EH (cell line): ENCODE measurements around the gene TMEM225B.
A peak's percentile ranks its signal among the peaks of the same experiment; 100 is the strongest.
"Not testable (repeated sequence)": the region's sequence is repeated elsewhere in the genome, so short reads cannot be mapped to it uniquely, and the experiment has no call there.

Source experiments
- DNase-seq: peaks from one replicate; pipeline ENCODE4 v3.0.0-alpha.2; 2015; ENCODE audit warnings: low read depth

Gene TMEM225B

DNA sequence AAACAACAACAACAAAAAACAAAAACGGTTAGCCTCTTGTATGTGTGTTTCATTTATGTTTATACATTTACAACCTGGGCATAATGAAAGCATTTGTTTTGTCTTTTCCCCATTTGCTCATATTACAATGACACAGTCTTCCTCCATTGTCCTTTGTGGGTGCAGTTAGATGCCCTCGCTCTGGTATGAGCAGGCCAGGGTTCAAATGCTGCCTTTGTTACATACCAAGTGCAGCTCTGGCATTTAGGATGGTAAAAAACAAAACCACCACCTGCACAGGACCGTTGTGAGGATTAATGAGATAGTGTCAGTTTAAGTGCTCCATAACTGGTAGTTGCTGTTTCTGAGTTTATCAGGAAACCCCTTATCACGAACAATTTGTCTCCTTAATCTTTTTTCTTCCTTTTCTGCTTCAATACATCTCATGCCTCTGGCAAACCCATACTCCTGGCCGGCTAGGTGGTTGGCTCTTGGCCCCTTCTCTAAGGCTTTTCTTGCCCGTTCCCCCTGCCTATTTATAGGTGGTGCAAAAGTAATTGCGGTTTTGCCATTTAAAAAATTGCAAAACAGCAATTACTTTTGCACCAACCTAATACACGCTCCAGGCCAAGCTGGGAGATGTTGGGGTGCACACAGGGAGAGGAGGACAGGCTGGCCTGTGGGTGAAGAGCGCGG lies 18.6 kb upstream of the TMEM225B start:
- no peak for DNase-seq

DNA sequence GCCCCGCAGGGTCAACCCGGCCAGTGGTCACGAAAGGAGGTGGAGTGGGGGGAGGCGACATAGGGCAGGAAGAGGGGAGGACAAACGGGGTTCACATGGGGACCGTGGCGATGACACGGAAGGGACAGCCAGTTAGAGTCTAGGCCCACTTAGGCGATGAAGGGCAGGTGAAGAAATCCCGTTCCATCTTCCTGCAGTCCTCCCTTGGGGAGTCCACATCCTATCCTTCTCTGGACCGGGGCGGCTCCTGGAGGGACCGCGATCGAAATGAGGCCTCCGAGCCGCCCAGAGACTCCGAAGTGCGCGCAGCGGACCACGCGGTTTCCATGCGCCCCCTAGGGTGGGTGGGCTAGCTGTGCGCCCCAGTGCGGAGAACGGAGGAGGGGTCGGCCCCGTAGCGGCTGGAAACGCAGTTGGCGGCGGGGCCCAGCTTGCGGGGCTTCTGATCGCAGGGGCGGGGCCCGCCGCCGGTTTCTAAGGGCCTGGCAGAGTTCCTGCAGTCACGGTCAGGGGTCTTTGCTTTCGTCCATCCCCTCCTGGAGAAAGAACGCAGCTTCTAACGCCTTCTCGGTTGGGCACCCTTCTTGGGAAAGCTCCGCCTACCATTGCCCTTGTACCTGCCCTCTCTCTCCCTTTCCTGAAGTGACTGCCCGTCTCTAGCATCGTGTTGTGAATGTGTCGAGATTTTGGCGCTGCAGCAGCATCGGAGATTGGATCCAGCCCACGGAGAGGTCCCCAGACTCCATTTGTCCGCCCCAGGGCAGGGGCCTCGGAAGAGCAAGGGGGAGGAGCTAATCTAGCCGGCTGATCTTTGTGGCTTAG lies 17.9 kb upstream of the TMEM225B start:
- peak; percentile 44 for DNase-seq

DNA sequence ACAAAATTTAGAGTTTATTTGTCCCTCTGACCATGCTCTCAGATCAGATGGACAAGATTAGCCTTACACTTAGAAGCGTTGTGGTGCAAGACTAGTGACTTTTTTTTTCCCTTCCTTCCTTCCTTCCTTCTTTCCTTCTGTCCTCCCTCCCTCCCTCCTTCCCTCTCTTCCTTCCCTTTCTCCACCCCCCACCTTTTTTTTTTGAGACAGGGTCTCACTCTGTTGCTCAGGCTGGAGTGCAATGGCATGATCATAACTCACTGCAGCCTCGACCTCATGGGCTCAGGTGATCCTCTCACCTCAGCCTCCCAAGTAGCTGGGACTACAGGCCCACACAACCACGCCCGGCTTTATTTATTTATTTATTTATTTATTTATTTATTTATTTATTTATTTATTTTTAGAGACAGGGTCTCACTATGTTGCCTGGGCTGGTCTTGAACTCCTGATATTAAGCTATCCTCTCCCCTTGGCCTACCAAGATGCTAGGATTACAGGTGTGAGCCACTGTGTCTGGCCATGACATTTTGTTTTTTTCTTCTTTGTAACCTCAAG lies 17.2 kb upstream of the TMEM225B start:
- not testable (repeated sequence) for DNase-seq

DNA sequence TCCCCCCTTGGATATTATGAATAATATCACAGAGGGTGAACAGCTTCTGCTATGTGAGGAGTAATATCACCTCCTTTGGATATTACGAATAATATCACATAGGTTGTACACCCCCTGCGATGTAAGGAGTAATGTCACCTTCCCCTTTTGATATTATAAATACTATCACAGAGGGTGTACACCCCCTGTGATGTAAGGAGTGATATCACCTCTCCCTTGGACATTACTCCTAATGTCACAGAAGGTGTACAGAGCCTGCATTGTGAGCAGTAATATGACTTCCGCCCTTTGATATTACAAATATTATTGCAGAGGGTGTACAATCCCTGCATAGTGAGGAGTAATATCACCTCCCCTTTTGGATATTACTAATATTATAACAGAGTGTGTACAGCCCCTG lies 9.2 kb upstream of the TMEM225B start:
- no peak for DNase-seq

DNA sequence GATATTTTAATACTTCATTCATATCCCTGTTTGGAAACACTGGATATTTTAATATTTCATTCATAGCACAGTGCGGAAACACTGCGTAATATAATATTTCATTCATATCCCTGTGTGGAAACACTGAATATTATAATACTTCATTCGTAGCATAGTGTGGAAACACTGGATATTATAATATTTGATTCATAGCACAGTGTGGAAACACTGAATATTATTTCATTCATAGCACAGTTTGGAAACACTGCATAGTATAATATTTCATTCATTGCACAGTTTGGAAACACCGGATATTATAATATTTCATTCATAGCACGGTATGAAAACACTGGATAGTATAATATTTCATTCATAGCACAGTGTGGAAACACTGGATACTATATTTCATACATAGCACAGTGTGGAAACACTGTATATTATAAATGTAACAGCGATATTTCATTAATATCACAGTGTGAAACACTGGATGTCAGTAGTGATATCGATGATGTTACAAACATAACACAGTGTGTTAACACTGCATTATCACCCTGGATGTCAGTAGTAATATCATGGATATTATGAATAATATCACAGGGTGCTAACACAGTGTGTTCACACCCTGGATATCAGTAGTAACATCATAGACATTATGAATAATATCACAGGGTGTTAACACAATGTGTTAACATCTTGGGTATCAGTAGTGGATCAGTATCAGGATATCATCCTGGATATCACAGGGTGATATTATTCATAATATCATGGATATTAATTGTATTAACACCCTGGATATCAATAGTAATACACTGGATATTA lies 2.9 kb upstream of the TMEM225B start:
- no peak for DNase-seq

DNA sequence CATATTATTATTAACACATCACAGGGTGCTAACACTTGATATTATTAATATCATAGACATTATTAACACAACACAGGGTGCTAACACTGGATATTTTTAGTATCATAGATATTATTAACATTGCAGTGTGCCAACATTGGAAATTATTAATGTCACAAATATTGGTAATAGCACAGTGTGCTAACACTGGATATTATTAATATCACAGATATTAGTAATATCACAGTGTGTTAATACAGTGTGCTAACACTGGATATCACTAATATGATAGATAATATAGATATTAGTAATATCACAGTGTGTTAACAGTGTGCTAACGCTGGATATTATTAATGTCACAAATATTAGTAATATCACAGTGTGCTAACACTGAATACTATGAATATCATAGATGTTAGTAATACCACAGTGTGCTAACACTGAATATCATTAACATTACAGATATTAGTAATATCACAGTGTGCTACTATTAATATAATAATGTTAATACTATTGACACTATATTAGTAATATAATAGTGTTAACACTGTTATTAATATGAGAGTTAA lies 1.6 kb upstream of the TMEM225B start:
- DNase-seq = no peak

DNA sequence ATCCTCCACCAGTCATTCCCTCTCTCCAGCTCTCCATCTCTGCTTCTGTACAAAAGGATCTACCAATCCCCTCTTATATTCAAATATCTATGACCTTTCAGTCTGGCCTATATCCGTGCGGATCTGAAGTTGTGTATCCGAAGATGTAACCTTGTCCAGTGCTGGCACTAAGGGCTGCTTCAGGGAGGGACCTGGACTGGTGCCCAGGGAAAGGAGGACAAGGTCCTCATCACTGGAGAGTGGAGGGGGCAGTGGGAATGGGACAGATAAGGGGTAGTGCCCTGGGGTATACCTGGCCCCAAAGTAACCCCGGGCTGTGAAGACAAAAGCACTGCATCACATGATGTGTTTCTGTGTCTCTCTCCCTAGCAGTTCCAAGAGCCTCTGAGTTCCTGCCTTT lies 1.8 kb downstream of the TMEM225B start:
- DNase-seq = no peak

DNA sequence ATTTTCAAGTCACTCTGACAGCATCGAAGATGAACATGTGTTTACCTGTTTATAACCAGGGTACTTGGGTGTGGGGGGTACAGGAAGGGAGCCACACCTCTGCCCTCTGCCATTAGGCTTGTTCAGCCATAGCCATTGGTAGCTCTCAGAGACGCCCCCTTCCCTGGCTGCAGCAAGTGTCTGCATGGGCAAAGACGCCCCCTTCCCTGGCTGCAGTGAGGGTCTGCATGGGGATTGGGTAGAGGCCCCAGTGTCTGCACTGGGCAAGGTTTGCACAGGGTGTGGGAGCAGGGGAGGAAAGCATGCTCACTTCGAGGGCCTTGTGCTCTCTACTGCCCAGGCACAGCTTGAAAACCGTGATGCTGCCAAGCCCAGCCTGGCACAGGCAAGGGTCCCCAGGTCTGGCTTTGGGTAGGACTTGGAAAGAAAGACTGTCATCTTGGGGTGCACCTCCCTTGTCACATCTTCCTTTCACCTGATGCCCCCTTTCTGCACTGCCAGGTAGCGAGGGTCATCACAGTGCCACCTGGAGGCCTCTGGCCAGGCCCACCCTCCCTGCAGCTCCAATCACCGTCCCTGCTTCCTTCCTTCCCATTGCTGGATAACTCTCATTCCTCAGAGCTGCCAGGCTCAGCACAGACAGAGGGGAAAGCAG lies 3.7 kb downstream of the TMEM225B start:
- no peak for DNase-seq

DNA sequence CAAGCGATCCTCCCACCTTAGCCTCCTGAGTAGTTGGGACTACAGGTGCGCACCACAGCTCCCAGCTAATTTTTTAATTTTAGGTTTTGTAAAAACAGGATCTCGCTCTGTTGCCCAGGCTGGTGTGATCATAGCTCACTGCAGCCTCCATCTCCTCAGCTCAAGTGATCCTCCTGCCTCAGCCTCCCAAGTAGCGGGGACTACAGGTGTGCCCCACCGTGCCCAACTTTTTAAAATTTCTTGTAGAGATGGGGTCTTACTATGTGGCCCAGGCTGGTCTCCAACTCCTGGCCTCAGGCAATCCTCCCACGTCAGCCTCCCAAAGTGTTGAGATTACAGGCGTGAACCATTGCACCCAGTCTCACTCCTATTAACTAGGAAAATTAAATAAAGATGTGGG lies 7.5 kb downstream of the TMEM225B start:
- no peak for DNase-seq

DNA sequence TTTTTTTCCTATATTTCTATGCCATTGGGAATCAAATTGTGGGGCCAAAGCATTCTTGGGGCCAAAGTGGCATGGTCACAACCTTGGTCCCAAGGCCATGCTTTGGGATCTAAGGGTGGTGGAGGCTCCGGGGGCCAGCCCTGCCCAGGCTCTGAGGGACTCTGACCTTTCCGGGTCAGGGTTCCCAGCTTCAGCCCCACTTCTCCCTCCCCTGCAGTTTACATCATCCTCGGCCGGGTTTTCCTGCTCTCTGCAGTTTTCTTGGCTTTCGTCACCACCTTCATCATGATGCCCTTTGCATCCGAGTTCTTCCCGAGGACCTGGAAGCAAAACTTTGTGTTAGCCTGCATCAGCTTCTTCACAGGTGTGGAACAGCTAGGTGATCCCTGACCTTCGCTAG lies 8.5 kb downstream of the TMEM225B start:
- DNase-seq = no peak

DNA sequence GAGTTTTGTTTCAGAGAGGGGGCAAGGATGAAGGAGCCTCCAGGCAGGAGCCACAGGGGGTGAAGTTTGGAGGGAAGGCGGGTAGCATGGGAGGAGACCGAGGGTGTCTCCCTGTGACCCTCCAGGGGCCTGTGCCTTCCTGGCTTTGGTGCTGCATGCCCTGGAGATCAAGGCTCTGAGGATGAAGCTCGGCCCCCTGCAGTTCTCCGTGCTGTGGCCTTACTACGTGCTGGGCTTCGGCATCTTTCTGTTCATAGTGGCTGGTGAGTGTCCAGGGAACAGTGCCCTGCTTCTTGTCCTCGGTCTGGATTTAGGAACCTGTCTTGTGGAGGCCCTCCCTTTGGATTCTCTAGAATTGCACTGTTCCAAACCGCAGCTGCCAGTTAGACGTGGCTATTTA lies 9.5 kb downstream of the TMEM225B start:
- no peak for DNase-seq

DNA sequence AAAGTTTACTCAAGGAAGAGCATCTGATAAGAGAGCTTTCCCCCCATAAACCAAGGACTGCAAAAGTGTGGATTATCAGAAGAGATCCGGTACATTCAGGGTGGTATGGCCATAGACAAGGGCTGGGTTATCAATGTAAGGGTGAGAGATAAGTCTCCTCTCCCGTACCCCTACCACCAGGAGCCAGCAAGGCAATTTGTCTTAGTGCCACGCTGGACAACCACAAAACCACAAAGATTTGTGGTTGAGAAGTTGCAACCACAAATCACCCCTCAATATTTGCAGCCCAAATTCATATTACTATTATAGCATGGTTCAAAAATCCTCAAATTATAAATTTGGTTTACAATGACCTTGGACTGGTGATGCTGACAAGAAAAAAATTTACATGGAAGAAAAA lies 16.4 kb downstream of the TMEM225B start:
- DNase-seq = no peak

DNA sequence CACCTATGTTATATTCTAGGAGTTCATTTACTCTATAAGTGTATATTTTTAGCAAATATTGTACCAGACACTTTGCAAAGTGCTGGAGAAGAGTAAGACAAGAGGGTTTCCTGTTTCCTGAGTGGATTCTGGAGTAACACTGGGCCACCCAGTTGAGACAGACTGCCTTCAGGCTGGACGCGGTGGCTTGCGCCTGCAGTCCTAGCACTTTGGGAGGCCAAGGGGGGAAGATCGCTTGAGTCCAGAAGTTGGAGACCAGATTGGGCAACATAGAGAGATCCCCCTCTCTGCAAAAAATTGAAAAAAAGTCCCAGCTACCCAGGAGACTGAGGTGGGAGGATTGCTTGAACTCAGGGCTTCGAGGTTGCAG lies 17.9 kb downstream of the TMEM225B start:
- DNase-seq = no peak

DNA sequence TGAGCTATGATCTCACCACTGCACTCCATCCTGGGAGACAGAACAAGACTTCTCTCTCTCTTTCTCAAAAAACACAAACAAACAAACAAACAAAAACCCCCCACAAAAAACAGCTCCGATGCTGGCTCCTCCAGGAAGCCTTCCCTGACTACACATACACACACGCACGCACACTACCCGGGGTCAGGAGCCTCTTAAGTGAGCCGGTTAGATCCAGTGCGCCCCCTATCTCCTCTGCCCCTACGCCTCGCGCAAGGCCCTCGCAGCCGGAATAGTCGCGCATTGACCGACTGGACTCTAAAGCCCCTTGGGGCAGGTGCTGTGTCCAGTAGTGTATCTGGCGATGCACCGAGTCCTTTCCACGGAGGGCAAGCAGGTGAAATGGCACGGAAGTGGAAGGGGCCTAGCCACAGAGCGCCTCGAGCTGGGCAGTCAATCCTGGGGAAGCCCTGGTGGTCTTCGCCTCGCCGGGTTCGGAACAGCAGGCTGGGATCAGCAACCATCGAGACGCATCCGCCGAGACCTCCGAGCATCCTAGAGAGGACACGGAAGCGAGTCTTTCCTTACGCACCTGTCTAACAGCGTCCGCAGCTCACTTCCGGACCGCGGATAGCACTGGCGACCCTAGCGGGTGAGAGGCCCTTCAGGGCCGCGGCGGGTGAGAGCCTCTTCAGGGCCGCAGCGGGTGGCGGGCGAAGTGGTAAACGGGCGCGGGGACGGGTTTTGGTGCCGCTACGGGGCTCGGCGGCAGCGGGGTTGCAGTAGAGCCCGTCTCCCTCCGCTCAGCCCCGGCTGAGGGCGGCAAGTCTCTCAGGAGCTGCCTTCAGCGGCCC lies 18.5 kb downstream of the TMEM225B start, which contains the start of gene ZSCAN25:
Gene ZSCAN25, plus strand, starts transcription at position 588 of the 833 bp plus-strand sequence. CDS start 2,661 bp downstream, outside the sequence.
- peak; percentile 89 for DNase-seq

DNA sequence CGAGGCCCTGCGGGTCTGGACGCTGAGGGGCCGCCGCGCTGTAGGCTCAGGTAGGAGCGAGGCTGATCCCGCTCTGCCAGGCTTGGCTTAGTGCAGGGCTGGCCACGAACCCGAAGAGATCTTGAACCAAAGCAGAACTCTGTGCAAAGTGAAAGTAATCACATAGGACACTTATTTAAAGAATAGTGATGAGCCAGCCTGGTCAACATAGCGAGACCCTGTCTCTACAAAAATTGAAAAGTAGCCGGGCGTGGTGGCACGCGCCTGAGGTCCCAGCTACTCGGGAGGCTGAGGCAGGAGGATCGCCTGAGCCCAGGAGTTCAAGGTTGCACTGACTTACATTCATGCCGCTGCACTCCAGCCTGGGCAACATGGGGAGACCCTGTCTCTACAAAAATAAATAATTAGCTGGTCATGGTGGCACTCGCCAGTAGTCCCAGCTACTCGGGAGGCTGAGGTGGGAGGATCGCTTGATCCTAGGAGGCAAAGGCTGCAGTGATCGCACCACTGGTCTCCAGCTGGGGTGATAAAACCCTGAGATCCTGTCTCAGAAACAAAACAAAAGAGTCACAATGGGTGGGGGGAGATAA lies 19.2 kb downstream of the TMEM225B start:
- DNase-seq = no peak

DNA sequence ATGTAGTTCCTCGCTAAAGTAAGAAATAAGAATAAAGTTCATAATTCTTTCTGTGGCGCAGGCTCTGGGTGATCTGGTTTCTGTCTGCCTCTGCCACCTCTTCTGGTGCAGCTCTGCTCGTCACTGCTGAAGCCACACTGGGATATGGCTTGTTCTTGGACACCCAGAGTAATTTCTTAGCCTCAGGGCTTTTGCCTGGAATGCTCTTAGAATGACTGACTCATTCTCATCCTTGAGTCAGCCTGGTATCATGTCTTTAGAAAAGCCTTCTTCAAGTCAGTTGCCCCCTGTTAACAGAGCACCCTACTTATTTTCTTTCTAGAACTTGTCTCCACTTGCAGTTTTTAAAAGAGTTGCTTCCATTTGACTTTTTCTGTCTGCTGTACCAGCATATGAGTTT lies 20.7 kb downstream of the TMEM225B start:
- DNase-seq = peak; percentile 97

DNA sequence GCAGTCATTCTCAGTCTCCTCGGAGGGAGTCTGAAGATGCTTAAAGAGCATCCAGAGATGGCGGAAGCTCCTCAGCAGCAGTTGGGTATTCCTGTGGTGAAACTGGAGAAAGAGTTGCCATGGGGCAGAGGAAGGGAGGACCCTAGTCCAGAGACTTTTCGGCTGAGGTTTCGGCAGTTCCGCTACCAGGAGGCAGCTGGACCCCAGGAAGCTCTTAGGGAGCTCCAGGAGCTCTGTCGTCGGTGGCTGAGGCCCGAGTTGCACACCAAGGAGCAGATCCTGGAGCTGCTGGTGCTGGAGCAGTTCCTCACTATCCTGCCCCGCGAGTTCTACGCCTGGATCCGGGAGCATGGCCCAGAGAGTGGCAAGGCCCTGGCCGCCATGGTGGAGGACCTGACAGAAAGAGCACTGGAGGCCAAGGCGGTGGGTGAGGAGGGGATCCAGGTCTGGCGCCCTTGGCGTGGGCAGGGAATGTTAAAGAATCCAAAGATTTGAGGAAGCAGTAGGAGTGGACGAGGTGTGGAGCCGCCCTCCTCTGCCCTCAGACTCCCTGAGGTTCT lies 21.6 kb downstream of the TMEM225B start:
- no peak for DNase-seq

DNA sequence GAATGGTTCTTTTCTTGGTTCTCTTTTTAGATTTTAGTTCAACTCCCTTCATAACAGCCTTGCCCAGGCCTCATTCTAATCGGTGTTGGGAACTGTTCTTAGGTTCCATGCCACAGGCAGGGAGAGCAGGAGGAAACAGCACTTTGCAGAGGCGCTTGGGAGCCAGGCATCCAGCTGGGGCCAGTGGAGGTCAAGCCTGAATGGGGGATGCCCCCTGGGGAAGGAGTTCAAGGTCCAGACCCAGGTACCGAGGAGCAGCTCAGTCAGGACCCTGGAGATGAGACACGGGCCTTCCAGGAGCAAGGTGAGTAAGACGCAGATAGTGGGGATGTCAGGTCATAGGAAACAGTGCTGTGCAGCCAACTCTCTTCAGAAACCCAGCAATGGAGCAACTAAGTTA lies 23.2 kb downstream of the TMEM225B start:
- DNase-seq = no peak

DNA sequence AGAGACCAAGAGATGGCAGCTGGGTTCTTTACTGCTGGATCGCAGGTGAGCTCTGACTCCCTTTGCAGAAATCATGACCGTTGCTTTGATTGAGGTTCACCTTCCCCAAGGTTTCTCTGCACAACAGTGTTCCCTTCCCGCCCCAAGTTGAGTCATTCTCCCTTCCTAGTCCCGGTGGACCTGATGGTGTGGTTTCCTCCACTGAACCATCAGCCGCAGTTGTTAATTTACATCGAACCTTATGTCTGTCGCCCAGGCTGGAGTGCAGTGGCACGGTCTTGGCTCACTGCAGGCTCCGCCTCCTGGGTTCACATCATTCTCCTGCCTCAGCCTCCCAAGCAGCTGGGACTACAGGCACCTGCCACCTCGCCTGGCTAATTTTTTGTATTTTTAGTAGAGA lies 24.5 kb downstream of the TMEM225B start:
- no peak for DNase-seq

DNA sequence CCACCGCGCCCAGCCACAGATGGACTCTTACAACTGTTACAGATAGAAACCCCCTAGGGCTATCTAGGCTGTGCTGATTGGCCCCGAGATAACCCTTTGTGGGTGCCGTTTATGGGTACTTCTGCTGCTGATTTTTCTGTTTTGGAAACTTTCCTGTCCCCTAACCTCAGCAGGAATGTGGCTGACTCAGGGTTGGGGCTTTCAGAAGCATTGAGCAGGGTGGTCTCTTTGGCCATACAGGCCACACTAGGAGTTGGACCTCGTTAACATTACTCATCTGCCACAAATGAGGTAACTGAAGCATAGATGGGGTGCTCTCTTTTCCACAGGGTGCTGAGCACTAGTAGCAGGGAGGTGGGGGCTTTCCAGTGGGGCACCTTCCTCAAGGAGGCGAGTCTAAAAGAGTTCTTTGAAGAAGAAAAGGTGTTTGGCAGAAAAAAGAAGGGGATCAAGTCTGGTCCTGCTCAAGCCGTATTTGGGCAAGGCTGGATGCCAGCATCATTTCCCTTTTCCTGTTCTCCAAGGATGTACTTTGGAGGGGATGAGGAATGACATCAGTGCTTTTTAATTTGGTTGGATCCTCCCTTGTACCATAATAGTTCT lies 25.1 kb downstream of the TMEM225B start:
- peak; percentile 79 for DNase-seq
